ENCODE results near the gene WDFY2. TPM values are rescaled to one million over a fixed set of nuclear protein-coding genes. Genes with fewer than 3 reads are reported as not detected.

The WDFY2 gene
- total and polyA plus RNA-seq, 4 donors = 3.4 to 10.5 (median 5.8) TPM

DNA sequence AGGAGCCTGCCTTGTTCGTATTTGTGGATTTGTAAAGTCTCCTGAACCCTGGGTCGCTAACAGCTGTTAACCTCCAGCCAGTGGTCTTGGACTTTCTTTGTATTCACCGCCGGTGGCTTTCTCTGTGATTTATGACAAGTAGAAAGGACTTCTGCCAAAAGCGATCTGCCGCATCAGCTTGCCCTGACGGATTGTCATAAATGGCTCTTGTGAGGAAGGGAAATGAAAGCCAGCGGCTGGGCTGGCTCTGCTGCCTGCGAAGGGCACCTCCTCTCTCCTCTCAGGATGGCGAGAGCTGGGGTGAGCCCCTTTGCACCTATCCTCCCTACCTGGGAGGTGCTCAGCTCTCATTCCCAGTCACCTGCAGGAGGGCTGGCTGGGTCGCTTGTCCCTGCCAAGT is 194.1 kb downstream of the WDFY2 start:
- H3K27me3 ChIP-seq (ENCODE audit: control insufficient read depth in 4 of 4, insufficient read depth in 4 of 4, low read length in 3 of 4) = no peaks in the 10 kb centered on the region
- no peaks in the 10 kb centered on the region for H3K9me3 ChIP-seq (ENCODE audit: control insufficient read depth in 4 of 4, low read length in 3 of 4)
- H3K27ac ChIP-seq (ENCODE audit: low read depth in 1 of 2, low read length in 2 of 2) = no peak overlapping the region
- H3K4me3 ChIP-seq (ENCODE audit: low read depth in 1 of 3, low read length in 3 of 3) = no peak overlapping the region
- 79% methylated on average over 11 of the region's 11 CpGs for WGBS
- no peak overlapping the region for H3K9ac ChIP-seq (ENCODE audit: low read depth in 1 of 2, low read length in 2 of 2)
- H3K36me3 ChIP-seq (ENCODE audit: control insufficient read depth in 4 of 4, insufficient read depth in 3 of 4, low read depth in 1 of 4, low read length in 3 of 4) = no peaks in the 10 kb centered on the region
- no peak for DNase-seq (ENCODE audit: low spot score)
- no peak for TF ChIP-seq HNF4A (conservative IDR thresholded peaks at IDR 0.05)
- TF ChIP-seq TAF1 (conservative IDR thresholded peaks at IDR 0.05) = no peak
- TF ChIP-seq, protein P1, sequence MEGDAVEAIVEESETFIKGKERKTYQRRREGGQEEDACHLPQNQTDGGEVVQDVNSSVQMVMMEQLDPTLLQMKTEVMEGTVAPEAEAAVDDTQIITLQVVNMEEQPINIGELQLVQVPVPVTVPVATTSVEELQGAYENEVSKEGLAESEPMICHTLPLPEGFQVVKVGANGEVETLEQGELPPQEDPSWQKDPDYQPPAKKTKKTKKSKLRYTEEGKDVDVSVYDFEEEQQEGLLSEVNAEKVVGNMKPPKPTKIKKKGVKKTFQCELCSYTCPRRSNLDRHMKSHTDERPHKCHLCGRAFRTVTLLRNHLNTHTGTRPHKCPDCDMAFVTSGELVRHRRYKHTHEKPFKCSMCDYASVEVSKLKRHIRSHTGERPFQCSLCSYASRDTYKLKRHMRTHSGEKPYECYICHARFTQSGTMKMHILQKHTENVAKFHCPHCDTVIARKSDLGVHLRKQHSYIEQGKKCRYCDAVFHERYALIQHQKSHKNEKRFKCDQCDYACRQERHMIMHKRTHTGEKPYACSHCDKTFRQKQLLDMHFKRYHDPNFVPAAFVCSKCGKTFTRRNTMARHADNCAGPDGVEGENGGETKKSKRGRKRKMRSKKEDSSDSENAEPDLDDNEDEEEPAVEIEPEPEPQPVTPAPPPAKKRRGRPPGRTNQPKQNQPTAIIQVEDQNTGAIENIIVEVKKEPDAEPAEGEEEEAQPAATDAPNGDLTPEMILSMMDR (IDR thresholded peaks at IDR 0.05; ENCODE audit: low read depth, low read length, missing input control) = no peak
- TF ChIP-seq HNF4G (IDR thresholded peaks at IDR 0.05) = no peak
- no peak for TF ChIP-seq REST (IDR thresholded peaks at IDR 0.05)
- no peak for TF ChIP-seq YY1 (IDR thresholded peaks at IDR 0.05)
- no peak for TF ChIP-seq RXRA (IDR thresholded peaks at IDR 0.05)
- no peak for TF ChIP-seq ATF3 (IDR thresholded peaks at IDR 0.05)
- no peak for TF ChIP-seq GABPA (IDR thresholded peaks at IDR 0.05 in 1 of 2, conservative IDR thresholded peaks at IDR 0.05 in 1 of 2)
- no peak for TF ChIP-seq MAX (IDR thresholded peaks at IDR 0.05)
- peaks cover 0 to 9% (median 5%) of the 10 kb centered on the region in 4 donors for H3K4me1 ChIP-seq (ENCODE audit: control insufficient read depth in 4 of 4, insufficient read depth in 4 of 4, low read length in 3 of 4)

GRCh38 chr13:51780099-51780498 is 195.8 kb downstream of the WDFY2 start:
- 86% methylated on average over 3 of the region's 3 CpGs for WGBS
- no peaks in the 10 kb centered on the region for H3K36me3 ChIP-seq (ENCODE audit: control insufficient read depth in 4 of 4, insufficient read depth in 3 of 4, low read depth in 1 of 4, low read length in 3 of 4)
- no peak overlapping the region for H3K9ac ChIP-seq (ENCODE audit: low read depth in 1 of 2, low read length in 2 of 2)
- TF ChIP-seq, protein P1 (IDR thresholded peaks at IDR 0.05; ENCODE audit: low read depth, low read length, missing input control) = no peak
- no peak for TF ChIP-seq NR2F2 (IDR thresholded peaks at IDR 0.05)
- TF ChIP-seq REST (IDR thresholded peaks at IDR 0.05) = no peak
- no peak for TF ChIP-seq GABPA (IDR thresholded peaks at IDR 0.05 in 1 of 2, conservative IDR thresholded peaks at IDR 0.05 in 1 of 2)
- no peak for TF ChIP-seq EGR1 (IDR thresholded peaks at IDR 0.05; ENCODE audit: low read depth in 2 of 2)
- TF ChIP-seq TAF1 (conservative IDR thresholded peaks at IDR 0.05) = no peak
- no peak for TF ChIP-seq RXRA (IDR thresholded peaks at IDR 0.05)
- no peak for TF ChIP-seq SP1 (IDR thresholded peaks at IDR 0.05)
- no peak for TF ChIP-seq RAD21 (IDR thresholded peaks at IDR 0.05)
- no peak for TF ChIP-seq FOXA2 (IDR thresholded peaks at IDR 0.05)
- no peak for TF ChIP-seq YY1 (IDR thresholded peaks at IDR 0.05)
- TF ChIP-seq HNF4A (conservative IDR thresholded peaks at IDR 0.05) = no peak
- TF ChIP-seq ZBTB33 (IDR thresholded peaks at IDR 0.05) = no peak
- no peak for TF ChIP-seq FOXA1 (IDR thresholded peaks at IDR 0.05)
- no peaks in the 10 kb centered on the region for H3K27me3 ChIP-seq (ENCODE audit: control insufficient read depth in 4 of 4, insufficient read depth in 4 of 4, low read length in 3 of 4)
- peaks cover 0 to 9% (median 5%) of the 10 kb centered on the region in 4 donors for H3K4me1 ChIP-seq (ENCODE audit: control insufficient read depth in 4 of 4, insufficient read depth in 4 of 4, low read length in 3 of 4)
- no peak overlapping the region for H3K4me3 ChIP-seq (ENCODE audit: low read depth in 1 of 3, low read length in 3 of 3)
- DNase-seq (ENCODE audit: low spot score) = no peak
- H3K27ac ChIP-seq (ENCODE audit: low read depth in 1 of 2, low read length in 2 of 2) = no peak overlapping the region
- no peaks in the 10 kb centered on the region for H3K9me3 ChIP-seq (ENCODE audit: control insufficient read depth in 4 of 4, low read length in 3 of 4)
